ENCODE results near the gene ARHGEF11.

GRCh38 chr1:156942176-156942575 lies 103.4 kb downstream of the ARHGEF11 start:
- TF ChIP-seq CTCF (IDR thresholded peaks at IDR 0.05): no peak
- no peak for TF ChIP-seq EZH2 (IDR thresholded peaks at IDR 0.05; ENCODE audit: borderline replicate concordance, insufficient read depth, low read depth, low read length, poor library complexity, severe bottlenecking)

Data from B cell (primary cell).